Glomerular visceral epithelial cell (primary cell): Measurements from ENCODE around the gene SHF.

Source experiments
- DNase-seq: peaks from one replicate; pipeline ENCODE4 v3.0.0-alpha.2; 2016; ENCODE audit errors: extremely low spot score

SHF gene

GRCh38 chr15:45126535-45127158 is 61.1 kb downstream of the SHF start:
- DNase-seq, result peak; percentile 44

- DNase-seq, result no peak
Observed at GRCh38 chr15:45123397-45123796, 64.4 kb downstream of the SHF start.

DNA sequence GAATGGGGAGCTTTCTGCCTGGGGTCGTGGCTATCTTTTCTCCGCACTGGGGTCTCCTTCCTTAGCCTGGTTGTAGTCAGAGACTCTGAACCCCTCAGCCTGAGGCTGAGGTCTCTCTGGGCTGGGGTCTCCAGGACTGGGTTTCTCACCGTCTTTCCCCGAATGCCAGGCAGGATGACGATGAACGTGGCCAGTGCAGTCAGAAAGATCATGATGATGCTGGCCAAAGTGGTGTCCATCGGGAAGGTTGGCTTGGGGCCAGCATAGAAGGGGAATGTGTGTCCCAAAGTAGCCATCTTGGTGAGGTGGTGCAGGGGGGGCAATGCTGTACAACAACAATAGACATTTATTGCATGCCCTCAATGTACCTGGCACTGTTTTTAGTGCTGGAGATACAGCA is 65.0 kb downstream of the SHF start:
- DNase-seq, result no peak

GRCh38 chr15:45121706-45122417 is 65.9 kb downstream of the SHF start:
- peak; percentile 79 for DNase-seq

DNA sequence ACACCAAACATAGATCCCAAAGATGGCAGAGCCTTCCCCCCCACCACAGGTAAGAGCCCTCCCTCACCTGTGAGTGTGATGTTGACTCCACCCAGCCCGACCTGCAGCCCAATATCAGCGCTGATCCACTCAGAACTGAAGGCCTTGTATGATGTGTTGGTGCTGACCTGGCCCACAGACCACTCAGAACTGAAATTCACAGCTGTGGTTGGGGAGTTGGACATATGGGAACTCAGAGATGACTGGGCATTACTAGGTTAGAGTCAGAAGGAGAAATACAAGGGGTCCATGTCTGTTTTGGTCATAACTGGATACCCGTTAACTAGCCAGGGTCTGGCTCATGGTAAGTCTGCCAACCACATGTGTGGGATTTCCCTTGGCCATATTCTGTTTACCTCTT is 66.7 kb downstream of the SHF start:
- DNase-seq, result no peak

- DNase-seq, result no peak
Observed at GRCh38 chr15:45120081-45120972, 67.4 kb downstream of the SHF start.

- DNase-seq, result no peak
Observed at GRCh38 chr15:45118996-45119395, 68.8 kb downstream of the SHF start.

GRCh38 chr15:45118131-45118588 is 69.6 kb downstream of the SHF start:
- peak; percentile 86 for DNase-seq

- no peak for DNase-seq
Observed at GRCh38 chr15:45117308-45118130, 70.2 kb downstream of the SHF start.
